SW 1271 (cell line): ENCODE results near the gene VCX3A.
"Not testable (repeated sequence)": the region's sequence is repeated elsewhere in the genome, so short reads cannot be mapped to it uniquely, and the experiment has no call there.

Experiments used
- DNase-seq, 2 experiments: peaks; one replicate each; lab custom pipeline; 2025; lab: John Stamatoyannopoulos, UW

The VCX3A gene

GRCh38 chrX:6535018-6535417, at the start of gene VCX3A:
TSS of gene VCX3A (minus strand) at chrX:6535118. CDS start at chrX:6534497, 621 bp downstream.
- DNase-seq, result not testable (repeated sequence)

DNA sequence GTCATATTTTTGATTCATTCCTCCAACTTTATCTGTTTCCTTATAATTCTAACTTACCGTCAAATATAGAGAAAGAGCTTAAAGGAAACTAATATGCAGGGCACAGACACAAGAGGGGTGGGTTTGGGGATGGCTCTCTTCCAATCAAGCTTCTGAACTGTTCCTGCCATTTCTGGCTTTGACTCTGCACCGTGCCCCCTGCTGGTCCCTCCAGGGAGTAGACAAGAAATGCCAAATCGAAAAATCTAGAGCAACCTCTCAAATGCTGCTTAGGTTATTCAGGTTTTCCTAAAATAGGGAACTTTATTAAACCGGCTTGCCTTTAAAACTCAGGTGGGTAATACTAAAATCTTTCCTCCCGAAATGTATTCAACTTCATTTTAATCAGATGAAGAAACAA, 39.8 kb upstream of the VCX3A start:
- no peak for DNase-seq

GRCh38 chrX:6568031-6568430, 33.1 kb upstream of the VCX3A start:
- DNase-seq, result no peak

DNA sequence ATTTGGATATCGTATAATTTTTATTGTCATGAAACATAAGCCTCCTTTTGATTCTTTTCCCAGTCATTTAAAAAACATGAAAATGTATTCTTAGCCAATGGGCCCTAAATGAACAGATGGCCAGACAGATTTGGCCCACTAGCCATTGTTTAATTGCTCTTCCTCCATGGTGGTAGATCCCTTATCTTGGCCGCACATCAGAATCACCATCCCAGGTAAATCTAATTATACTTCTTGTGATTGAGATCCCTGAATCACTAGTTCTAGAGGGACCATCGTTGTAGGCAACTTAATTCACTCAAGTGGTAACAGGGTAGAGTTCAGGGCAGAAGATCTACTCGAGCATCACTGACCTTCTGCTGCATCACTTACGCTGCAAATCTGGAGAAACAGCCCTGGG, 24.1 kb upstream of the VCX3A start:
- no peak for DNase-seq

DNA sequence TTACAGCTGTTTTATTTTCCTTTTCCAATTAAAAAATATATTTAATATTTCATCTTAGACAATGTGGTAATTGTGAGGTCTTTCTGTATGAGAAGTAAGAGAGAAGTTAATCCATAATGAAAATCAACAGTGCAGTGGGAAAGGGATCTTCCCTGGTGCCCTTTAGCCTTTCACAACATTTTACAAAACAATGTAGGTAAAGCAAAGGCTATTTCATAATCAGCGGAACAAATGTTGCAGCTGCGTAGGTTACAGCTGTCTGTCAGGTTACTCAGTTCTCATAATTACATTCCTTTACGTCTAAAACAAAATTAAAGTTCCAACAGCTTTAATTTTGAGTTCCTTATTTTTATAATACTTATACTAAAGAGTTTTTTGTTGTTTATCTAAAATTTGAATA, 22.8 kb upstream of the VCX3A start:
- no peak for DNase-seq

DNA sequence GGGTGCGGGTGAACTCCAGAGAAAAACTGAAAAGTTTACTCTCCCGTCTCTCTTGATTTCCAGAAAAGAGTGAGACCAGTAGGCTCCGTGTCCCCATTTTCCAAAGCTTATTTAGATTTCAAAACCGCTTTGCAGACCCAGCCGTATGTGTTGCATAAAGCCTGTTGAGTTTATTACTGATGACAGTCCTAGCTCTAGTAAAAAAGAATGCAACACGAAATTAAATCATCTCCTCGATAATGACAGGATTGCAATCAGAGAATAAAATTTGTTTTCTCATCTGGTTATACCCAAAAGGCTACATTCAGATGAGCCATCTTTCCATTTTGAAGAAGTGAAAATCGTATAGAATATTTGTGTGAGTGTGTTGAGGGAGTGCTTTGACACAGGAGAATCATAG, 16.1 kb upstream of the VCX3A start:
- no peak for DNase-seq

- DNase-seq, result no peak
These were observed 10.8 kb upstream of the VCX3A start for GRCh38 chrX:6545712-6546111.

GRCh38 chrX:6526564-6527136, 8.3 kb downstream of the VCX3A start:
- no peak for DNase-seq

GRCh38 chrX:6517376-6517775, 17.5 kb downstream of the VCX3A start:
- DNase-seq, result no peak

GRCh38 chrX:6506444-6506843, 28.5 kb downstream of the VCX3A start:
- no peak for DNase-seq

- no peak for DNase-seq
These were observed 29.0 kb downstream of the VCX3A start for GRCh38 chrX:6505960-6506359.

- DNase-seq, result no peak
These were observed 34.2 kb downstream of the VCX3A start for GRCh38 chrX:6500719-6501118.

DNA sequence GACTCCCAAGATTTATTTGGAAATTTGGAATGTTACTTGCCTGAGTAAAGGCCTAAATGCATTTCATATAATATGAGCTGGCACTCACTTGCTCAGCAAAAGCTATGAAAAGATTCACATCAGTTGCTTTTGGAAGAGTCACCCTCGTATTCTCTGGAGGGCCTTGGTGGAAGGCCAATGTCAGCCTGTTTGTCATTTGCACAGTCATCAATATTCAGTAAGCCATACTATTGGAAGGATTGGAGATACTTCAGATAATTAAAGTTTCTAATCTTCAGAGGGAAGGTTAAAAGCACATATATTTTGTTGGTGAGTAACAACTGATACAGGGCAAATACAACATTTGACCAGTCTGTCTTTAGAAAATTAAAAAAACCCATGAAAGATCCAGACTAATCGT, 36.6 kb downstream of the VCX3A start:
- DNase-seq, result no peak
